Keratinocyte (primary cell): ENCODE measurements around the gene NLRP1. TPM values are rescaled to one million over a fixed set of nuclear protein-coding genes. Genes with fewer than 3 reads are reported as not detected.

Source experiments
- DNase-seq: peaks from one replicate; pipeline ENCODE4 v3.0.0-alpha.2; 2011; ENCODE audit warnings: low read depth, missing footprints, low spot score
- FAIRE-seq: peaks from 2 replicates; lab custom pipeline; 2011; peaks lifted over from hg19 to GRCh38; lab: Jason Lieb, UNC
- H2AFZ ChIP-seq: 2 replicates; pipeline ENCODE4 v1.6.0; 2012; ENCODE audit warnings: low read length, control low read depth, inconsistent platforms; ENCODE audit not compliant: control insufficient read depth
- H3K27ac ChIP-seq: 2 replicates; pipeline ENCODE4 v1.5.1; 2011; ENCODE audit warnings: low read length; ENCODE audit not compliant: control insufficient read depth, insufficient read depth
- H3K27me3 ChIP-seq: 3 replicates; pipeline ENCODE4 v1.6.0; 2011; ENCODE audit warnings: low read length; ENCODE audit not compliant: control insufficient read depth, insufficient read depth; ENCODE audit errors: extremely low read depth
- H3K36me3 ChIP-seq, 2 experiments: 2 replicates in 1 of 2; 3 replicates in 1 of 2; pipeline ENCODE4 v1.5.1; 2011; ENCODE audit warnings: low read length in 2 of 2, mild to moderate bottlenecking in 1 of 2; ENCODE audit not compliant: control insufficient read depth in 2 of 2, insufficient read depth in 2 of 2; ENCODE audit errors: extremely low read depth in 1 of 2
- H3K4me1 ChIP-seq: 3 replicates; pipeline ENCODE4 v1.5.1; 2011; ENCODE audit warnings: low read length; ENCODE audit not compliant: control insufficient read depth, insufficient read depth; ENCODE audit errors: extremely low read depth
- H3K4me2 ChIP-seq: 3 replicates; pipeline ENCODE4 v1.6.0; 2011; ENCODE audit warnings: low read depth, low read length; ENCODE audit not compliant: control insufficient read depth, insufficient read depth; ENCODE audit errors: extremely low read depth
- H3K4me3 ChIP-seq, 3 experiments: fragments of 200-600 bp in 1 of 3; sonication (generic) in 1 of 3; 2 replicates in 2 of 3; 3 replicates in 1 of 3; pipeline ENCODE4 v1.5.1; 2011 to 2016; ENCODE audit warnings: low read length in 3 of 3, mild to moderate bottlenecking in 3 of 3, control low read depth in 2 of 3, inconsistent platforms in 1 of 3, low read depth in 1 of 3, mixed read lengths in 1 of 3, mixed run types in 1 of 3, moderate library complexity in 1 of 3; ENCODE audit not compliant: control insufficient read depth in 2 of 3, insufficient read depth in 2 of 3; ENCODE audit errors: extremely low read depth in 1 of 3
- H3K79me2 ChIP-seq: 2 replicates; pipeline ENCODE4 v1.6.0; 2012; ENCODE audit warnings: low read length; ENCODE audit not compliant: control insufficient read depth, insufficient read depth
- H3K9ac ChIP-seq: 3 replicates; pipeline ENCODE4 v1.6.0; 2011; ENCODE audit warnings: low read length; ENCODE audit not compliant: control insufficient read depth, insufficient read depth; ENCODE audit errors: extremely low read depth
- H3K9me1 ChIP-seq: 3 replicates; pipeline ENCODE4 v1.6.0; 2011; ENCODE audit warnings: low read length; ENCODE audit not compliant: control insufficient read depth, insufficient read depth; ENCODE audit errors: extremely low read depth
- H3K9me3 ChIP-seq: 2 replicates; pipeline ENCODE4 v1.5.1; 2012; ENCODE audit warnings: low read depth, low read length; ENCODE audit not compliant: control insufficient read depth
- H4K20me1 ChIP-seq: 3 replicates; pipeline ENCODE4 v1.6.0; 2011; ENCODE audit warnings: low read length; ENCODE audit not compliant: control insufficient read depth, insufficient read depth; ENCODE audit errors: extremely low read depth
- EZH2 ChIP-seq: IDR thresholded peaks from one replicate; pipeline ENCODE4 v1.6.1; 2012; ENCODE audit warnings: inconsistent platforms, mild to moderate bottlenecking, low read length, moderate library complexity
- dilution Hi-C: fragments of 300-500 bp; cut with MboI; formaldehyde crosslinking; loops from one replicate; pipeline ENCODE4 v1.7.0; 2020; ENCODE audit warnings: low sequenced_read_pairs; ENCODE audit not compliant: extremely low pct_ligation_motif_present
- polyA plus RNA-seq, 5 experiments: library from polyadenylated mRNA; depleted of rRNA in 3 of 5; stranded (reverse) in 3 of 5; stranded (forward) in 1 of 5; unstranded in 1 of 5; fragments of >200 nt; gene quantifications; 1 replicate in 1 of 5; 2 replicates in 3 of 5; 3 replicates in 1 of 5; pipeline versions ENCODE4 v1.2.1 to v1.2.3, GENCODE V29; 2011 to 2012; ENCODE audit warnings: missing spikeins in 2 of 5, low read depth in 1 of 5, low replicate concordance in 1 of 5
- TF ChIP-seq, protein P1 (sequence below), 3 experiments: IDR thresholded peaks in 1 of 3; conservative IDR thresholded peaks in 1 of 3; optimal IDR thresholded peaks in 1 of 3; 2 replicates in 2 of 3; 3 replicates in 1 of 3; pipeline versions ENCODE3 to v1.5.1; 2011; ENCODE audit warnings: low read length in 3 of 3, mild to moderate bottlenecking in 3 of 3, moderate library complexity in 2 of 3, control low read depth in 1 of 3, inconsistent platforms in 1 of 3; ENCODE audit not compliant: insufficient read depth in 2 of 3; ENCODE audit errors: extremely low read depth in 1 of 3

The NLRP1 gene
- polyA plus RNA-seq, 1 donor (not counting 4 experiments of a cell fraction or from before 2014, with no cell fraction given): 20.1 TPM

DNA sequence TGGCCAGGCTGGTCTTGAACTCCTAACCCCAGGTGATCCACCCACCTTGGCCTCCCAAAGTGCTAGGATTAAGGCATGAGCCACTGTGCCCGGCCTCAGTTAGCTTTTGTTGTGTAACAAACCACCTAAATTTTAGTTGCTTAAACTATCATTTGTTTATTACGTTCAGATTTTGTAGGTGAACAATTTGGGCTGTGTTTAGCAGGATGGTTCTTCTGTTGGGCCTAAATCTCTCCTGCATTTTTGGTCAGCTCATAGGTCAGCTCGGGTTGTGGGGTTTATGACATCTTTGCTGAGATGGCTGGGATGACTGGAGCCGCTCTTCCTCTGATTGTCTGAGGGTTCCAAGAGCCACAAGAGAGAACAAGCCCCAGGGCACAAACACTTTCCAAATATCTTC, 21.1 kb upstream of the NLRP1 start:
- H3K79me2 ChIP-seq: no peaks in the 10 kb centered on the region
- dilution Hi-C loops: loop anchor here (25.0 kb wide), 1 partner anchor 807 kb away; no protein-coding TSS in a partner anchor
- no peak for DNase-seq
- no peak overlapping the region for H3K27ac ChIP-seq
- H3K27me3 ChIP-seq: peaks cover 5% of the 10 kb centered on the region
- H3K4me2 ChIP-seq: no peak overlapping the region
- TF ChIP-seq, protein P1, sequence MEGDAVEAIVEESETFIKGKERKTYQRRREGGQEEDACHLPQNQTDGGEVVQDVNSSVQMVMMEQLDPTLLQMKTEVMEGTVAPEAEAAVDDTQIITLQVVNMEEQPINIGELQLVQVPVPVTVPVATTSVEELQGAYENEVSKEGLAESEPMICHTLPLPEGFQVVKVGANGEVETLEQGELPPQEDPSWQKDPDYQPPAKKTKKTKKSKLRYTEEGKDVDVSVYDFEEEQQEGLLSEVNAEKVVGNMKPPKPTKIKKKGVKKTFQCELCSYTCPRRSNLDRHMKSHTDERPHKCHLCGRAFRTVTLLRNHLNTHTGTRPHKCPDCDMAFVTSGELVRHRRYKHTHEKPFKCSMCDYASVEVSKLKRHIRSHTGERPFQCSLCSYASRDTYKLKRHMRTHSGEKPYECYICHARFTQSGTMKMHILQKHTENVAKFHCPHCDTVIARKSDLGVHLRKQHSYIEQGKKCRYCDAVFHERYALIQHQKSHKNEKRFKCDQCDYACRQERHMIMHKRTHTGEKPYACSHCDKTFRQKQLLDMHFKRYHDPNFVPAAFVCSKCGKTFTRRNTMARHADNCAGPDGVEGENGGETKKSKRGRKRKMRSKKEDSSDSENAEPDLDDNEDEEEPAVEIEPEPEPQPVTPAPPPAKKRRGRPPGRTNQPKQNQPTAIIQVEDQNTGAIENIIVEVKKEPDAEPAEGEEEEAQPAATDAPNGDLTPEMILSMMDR (optimal IDR thresholded peaks at IDR 0.05 in 1 of 3, IDR thresholded peaks at IDR 0.05 in 1 of 3, conservative IDR thresholded peaks at IDR 0.05 in 1 of 3; ENCODE audit: extremely low read depth in 1 of 3, insufficient read depth in 2 of 3, low read length in 3 of 3): no peak
- no peak for TF ChIP-seq EZH2
- no peak overlapping the region for H3K4me3 ChIP-seq
- no peaks in the 10 kb centered on the region for H3K9me1 ChIP-seq
- H3K9ac ChIP-seq: no peak overlapping the region
- H3K4me1 ChIP-seq: no peaks in the 10 kb centered on the region
- H3K36me3 ChIP-seq: no peaks in the 10 kb centered on the region
- H4K20me1 ChIP-seq: no peaks in the 10 kb centered on the region
- no peak overlapping the region for H2AFZ ChIP-seq
- H3K9me3 ChIP-seq: no peaks in the 10 kb centered on the region
- no peak for FAIRE-seq

DNA sequence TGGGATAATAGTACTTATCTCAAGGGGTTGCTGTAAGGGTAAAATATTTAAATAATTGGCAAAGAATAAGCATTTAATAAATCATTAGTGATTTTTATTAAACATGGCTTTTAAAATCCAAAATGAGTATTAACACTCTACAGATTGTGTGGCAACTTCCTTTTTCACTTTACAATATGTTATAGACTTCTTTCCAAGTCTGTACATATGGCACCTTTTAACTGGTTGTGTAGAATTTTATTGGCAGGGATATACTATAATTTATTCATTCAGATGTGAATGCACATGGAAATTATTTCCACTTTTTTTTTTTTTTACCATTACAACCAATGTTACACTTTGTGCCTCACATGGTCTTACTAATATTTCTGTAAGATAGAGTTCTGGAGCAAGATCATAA, 15.7 kb upstream of the NLRP1 start:
- no peaks in the 10 kb centered on the region for H4K20me1 ChIP-seq
- H2AFZ ChIP-seq: no peak overlapping the region
- no peaks in the 10 kb centered on the region for H3K36me3 ChIP-seq
- H3K4me1 ChIP-seq: no peaks in the 10 kb centered on the region
- DNase-seq (no peak), FAIRE-seq (no peak)
- no peak overlapping the region for H3K4me2 ChIP-seq
- dilution Hi-C loops: loop anchor here (25.0 kb wide), 1 partner anchor 812 kb away; no protein-coding TSS in a partner anchor
- TF ChIP-seq, protein P1 (optimal IDR thresholded peaks at IDR 0.05 in 1 of 3, IDR thresholded peaks at IDR 0.05 in 1 of 3, conservative IDR thresholded peaks at IDR 0.05 in 1 of 3; ENCODE audit: extremely low read depth in 1 of 3, insufficient read depth in 2 of 3, low read length in 3 of 3): no peak
- no peak for TF ChIP-seq EZH2
- H3K79me2 ChIP-seq: no peaks in the 10 kb centered on the region
- H3K27me3 ChIP-seq: peaks cover 45% of the 10 kb centered on the region
- no peak overlapping the region for H3K4me3 ChIP-seq
- no peaks in the 10 kb centered on the region for H3K9me3 ChIP-seq
- H3K9ac ChIP-seq: no peak overlapping the region
- no peaks in the 10 kb centered on the region for H3K9me1 ChIP-seq
- no peak overlapping the region for H3K27ac ChIP-seq
